Vagina (tissue), 2 donors: ENCODE measurements around the gene ZNF273. TPM values are rescaled to one million over a fixed set of nuclear protein-coding genes. Genes with fewer than 3 reads are reported as not detected.
"Not testable (repeated sequence)": the region's sequence is repeated elsewhere in the genome, so short reads cannot be mapped to it uniquely, and the experiment has no call there.

Experiments
- DNase-seq, 2 donors: peaks; one replicate each; pipeline ENCODE4 v3.0.0-alpha.2; 2017; ENCODE audit errors: extremely low spot score in 2 of 2
- H3K27ac ChIP-seq: fragments of 200-600 bp; sonication (generic); one replicate; pipeline ENCODE4 v1.5.1; 2019
- H3K27me3 ChIP-seq: fragments of 200-600 bp; sonication (generic); one replicate; pipeline ENCODE4 v1.5.1; 2019
- H3K36me3 ChIP-seq, 2 donors: fragments of 200-600 bp; sonication (generic); one replicate each; pipeline ENCODE4 v1.5.1; 2017 to 2019
- H3K4me1 ChIP-seq: fragments of 200-600 bp; sonication (generic); one replicate; pipeline ENCODE4 v1.5.1; 2019
- H3K4me3 ChIP-seq, 2 donors: fragments of 200-600 bp; sonication (generic); 1 replicate in 1 of 2; 2 replicates in 1 of 2; pipeline ENCODE4 v1.5.1; 2016 to 2019
- H3K9me3 ChIP-seq: fragments of 200-600 bp; sonication (generic); one replicate; pipeline ENCODE4 v1.5.1; 2019
- POLR2A ChIP-seq, 2 donors: fragments of 450-650 bp; IDR thresholded peaks; one replicate each; pipeline ENCODE4 v1.6.1; 2017; ENCODE audit warnings: antibody characterized with exemption in 2 of 2, mild to moderate bottlenecking in 2 of 2, moderate library complexity in 2 of 2
- POLR2AphosphoS5 ChIP-seq, 2 donors: sonication (generic); formaldehyde crosslinking; IDR thresholded peaks; one replicate each; pipeline ENCODE4 v1.9.0; 2017; ENCODE audit warnings: antibody characterized with exemption in 2 of 2, mild to moderate bottlenecking in 2 of 2, low read depth in 1 of 2; ENCODE audit not compliant: insufficient read depth in 1 of 2
- intact Hi-C: fragments of 100-400 bp; cut with DNase I; formaldehyde crosslinking; loops from one replicate; pipeline ENCODE4 v1.15.1; 2023
- total RNA-seq: library from RNA; depleted of rRNA; stranded (reverse); fragments of >200 nt; gene quantifications from one replicate; pipeline ENCODE4 v1.2.3, GENCODE V29; 2016
- TF ChIP-seq, protein P1 (sequence below), 3 experiments: fragments of 450-650 bp in 2 of 3; fragments of 200-600 bp in 1 of 3; sonication (generic) in 1 of 3; IDR thresholded peaks; one replicate each; pipeline ENCODE4 v1.5.1; 2017 to 2019; ENCODE audit warnings: antibody characterized with exemption in 3 of 3, mild to moderate bottlenecking in 2 of 3, moderate library complexity in 2 of 3

The ZNF273 gene
- total RNA-seq, 1 donor from 2014 or later, result 47.4 TPM

DNA sequence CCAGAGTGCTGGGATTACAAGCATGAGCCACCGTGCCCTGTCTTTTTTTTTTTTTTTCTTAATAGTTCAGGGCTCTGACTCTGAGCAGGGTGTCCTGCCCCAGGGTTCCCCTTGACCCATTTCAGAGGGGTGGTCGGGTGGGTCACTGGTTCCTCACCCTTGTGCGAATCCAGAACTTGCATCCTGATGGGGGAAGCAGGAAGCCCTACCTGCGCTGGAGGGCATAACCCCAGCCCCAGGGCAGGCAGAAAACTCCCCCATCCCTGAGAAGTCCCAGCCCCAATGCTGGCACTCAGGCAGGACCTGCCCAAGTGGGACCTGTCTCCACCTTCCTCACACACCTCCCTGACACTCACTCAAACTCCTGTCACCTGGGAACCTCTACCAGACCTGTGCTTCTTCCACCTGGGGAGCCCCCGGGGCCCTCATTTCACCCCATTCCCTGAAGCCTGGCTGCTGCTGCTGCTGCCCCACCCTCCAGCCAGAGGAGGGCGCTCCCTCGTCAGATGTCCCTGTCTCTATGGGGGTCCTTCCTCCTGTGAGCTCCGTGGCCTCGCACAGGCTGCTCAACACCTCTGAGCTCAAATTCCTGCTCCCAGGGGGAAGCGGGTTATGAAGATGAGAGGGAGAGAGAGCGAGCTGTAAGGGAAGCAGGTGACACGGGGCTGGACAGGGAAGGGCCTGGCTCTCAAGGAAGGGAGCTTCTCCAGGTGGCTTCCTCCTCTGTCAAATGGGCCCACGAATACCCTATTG, 15.1 kb upstream of the ZNF273 start:
- Histone ChIP-seq H3K9me3 (no peaks in the 10 kb centered on the region), H3K27me3 (no peaks in the 10 kb centered on the region), H3K27ac (no peak overlapping the region), H3K4me1 (peaks cover 67% of the 10 kb centered on the region), H3K36me3 (no peaks in the 10 kb centered on the region), H3K4me3 (peak overlapping the region; percentile 44 to 47)
- TF ChIP-seq, protein P1, sequence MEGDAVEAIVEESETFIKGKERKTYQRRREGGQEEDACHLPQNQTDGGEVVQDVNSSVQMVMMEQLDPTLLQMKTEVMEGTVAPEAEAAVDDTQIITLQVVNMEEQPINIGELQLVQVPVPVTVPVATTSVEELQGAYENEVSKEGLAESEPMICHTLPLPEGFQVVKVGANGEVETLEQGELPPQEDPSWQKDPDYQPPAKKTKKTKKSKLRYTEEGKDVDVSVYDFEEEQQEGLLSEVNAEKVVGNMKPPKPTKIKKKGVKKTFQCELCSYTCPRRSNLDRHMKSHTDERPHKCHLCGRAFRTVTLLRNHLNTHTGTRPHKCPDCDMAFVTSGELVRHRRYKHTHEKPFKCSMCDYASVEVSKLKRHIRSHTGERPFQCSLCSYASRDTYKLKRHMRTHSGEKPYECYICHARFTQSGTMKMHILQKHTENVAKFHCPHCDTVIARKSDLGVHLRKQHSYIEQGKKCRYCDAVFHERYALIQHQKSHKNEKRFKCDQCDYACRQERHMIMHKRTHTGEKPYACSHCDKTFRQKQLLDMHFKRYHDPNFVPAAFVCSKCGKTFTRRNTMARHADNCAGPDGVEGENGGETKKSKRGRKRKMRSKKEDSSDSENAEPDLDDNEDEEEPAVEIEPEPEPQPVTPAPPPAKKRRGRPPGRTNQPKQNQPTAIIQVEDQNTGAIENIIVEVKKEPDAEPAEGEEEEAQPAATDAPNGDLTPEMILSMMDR (IDR thresholded peaks at IDR 0.05), result peak in 1 of 3 experiments; percentile 11
- TF ChIP-seq POLR2AphosphoS5 (IDR thresholded peaks at IDR 0.05; ENCODE audit: insufficient read depth in 1 of 2, low read depth in 1 of 2), result no peak
- peak; percentile 77 to 92 for DNase-seq
- intact Hi-C loops, result no loop called here

DNA sequence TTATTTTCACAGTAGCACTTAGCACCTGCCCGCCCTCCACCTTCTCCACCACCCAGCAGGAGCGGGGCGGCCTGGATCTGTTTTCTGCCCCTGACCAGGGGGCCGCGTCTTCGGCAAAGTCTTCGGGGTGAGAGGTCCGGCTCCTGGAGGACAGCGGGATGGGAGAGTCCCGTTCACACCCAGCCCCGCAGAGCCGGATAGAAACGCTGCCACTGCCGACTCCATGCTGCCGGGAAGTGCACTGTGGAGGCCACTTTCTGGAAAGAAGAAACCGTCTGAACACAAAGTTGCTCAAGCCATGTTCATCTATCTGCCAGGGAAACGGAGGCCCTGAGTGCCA, 14.5 kb upstream of the ZNF273 start:
- Histone ChIP-seq H3K4me3 (peak overlapping the region; percentile 44 to 47), H3K36me3 (no peaks in the 10 kb centered on the region), H3K27ac (no peak overlapping the region), H3K27me3 (no peaks in the 10 kb centered on the region), H3K4me1 (peaks cover 61% of the 10 kb centered on the region), H3K9me3 (no peaks in the 10 kb centered on the region)
- TF ChIP-seq POLR2A (IDR thresholded peaks at IDR 0.05) (no peak), POLR2AphosphoS5 (IDR thresholded peaks at IDR 0.05; ENCODE audit: insufficient read depth in 1 of 2, low read depth in 1 of 2) (no peak)
- TF ChIP-seq, protein P1 (IDR thresholded peaks at IDR 0.05), result no peak
- intact Hi-C loops, result no loop called here
- DNase-seq, result peak; percentile 80 to 84

DNA sequence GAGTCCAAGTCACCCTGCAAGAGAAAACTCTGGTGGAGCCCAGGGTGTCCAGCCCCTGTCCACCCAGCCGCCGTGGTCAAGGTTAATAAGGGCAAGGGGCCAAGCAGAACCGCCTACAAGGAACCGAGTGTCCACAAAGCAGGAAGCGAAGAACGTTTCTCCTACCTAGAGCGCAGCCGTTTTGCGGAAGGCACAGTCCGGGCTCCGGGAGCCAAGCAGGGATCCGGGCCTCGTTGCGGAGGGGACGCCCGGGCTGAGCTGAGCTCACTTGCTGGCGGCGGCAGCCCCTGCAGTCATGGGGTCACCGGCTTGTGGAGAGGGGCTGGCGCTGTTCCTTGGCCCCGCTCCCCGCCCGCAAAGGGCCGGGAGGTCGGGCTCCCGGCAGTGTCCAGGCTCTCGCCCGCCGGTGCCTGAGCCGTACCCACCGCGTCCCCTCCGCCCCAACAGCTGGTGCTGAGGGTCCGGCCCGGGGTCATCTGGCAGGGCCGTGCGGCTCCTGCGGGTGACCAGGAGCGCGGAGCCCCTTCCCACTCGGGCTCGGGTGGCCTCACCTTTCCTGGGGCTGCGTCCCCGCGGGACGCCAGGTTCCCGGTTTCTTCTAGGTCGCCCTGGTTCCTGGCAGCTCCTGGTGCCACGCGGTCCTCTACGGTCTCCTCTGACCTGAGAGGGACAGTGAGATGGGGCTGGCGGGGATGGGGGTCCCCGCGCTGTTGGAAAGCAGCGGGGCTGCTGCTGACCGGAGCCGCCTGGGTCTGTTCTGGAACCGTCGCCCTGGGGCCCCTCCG, 14.0 kb upstream of the ZNF273 start:
- TF ChIP-seq POLR2A (IDR thresholded peaks at IDR 0.05), result no peak
- peak in 1 of 2 donors; percentile 19 for TF ChIP-seq POLR2AphosphoS5 (IDR thresholded peaks at IDR 0.05; ENCODE audit: insufficient read depth in 1 of 2, low read depth in 1 of 2)
- TF ChIP-seq, protein P1 (IDR thresholded peaks at IDR 0.05), result no peak
- H3K36me3 ChIP-seq, result no peaks in the 10 kb centered on the region
- H3K9me3 ChIP-seq, result no peaks in the 10 kb centered on the region
- H3K27me3 ChIP-seq, result no peaks in the 10 kb centered on the region
- peak overlapping the region; percentile 44 to 47 for H3K4me3 ChIP-seq
- intact Hi-C loops, result no loop called here
- DNase-seq, result peak in 1 of 2 donors; percentile 88
- H3K4me1 ChIP-seq, result peaks cover 57% of the 10 kb centered on the region
- H3K27ac ChIP-seq, result no peak overlapping the region

DNA sequence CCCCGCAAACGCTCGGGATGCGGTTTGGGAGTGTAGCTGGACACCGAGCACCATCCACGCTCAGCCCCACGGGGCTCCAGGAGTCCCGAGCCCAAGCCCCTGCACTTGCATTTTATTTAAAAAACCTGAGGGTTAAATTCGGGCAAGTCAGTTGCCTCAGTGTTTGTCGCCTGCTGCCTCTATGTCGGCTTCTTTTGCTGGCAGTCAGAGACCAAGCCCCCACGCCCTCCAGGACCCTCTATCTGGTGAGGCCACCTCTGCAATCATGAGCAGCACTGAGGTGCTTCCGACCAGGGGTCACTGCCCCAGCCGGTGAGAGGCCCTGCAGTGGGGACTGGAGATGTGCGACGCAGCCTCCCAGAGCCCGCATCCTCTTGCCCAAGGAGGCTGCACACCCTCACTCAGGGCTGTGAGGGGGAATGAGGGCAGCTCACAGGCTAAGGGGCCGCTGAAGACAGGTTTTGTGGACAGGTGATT, 13.3 kb upstream of the ZNF273 start:
- Histone ChIP-seq H3K27ac (no peak overlapping the region), H3K4me3 (peak overlapping the region; percentile 44 to 47), H3K9me3 (no peaks in the 10 kb centered on the region), H3K4me1 (peaks cover 57% of the 10 kb centered on the region), H3K36me3 (no peaks in the 10 kb centered on the region), H3K27me3 (no peaks in the 10 kb centered on the region)
- DNase-seq, result peak; percentile 71 to 85
- intact Hi-C loops, result no loop called here
- TF ChIP-seq, protein P1 (IDR thresholded peaks at IDR 0.05), result no peak
- TF ChIP-seq POLR2A (IDR thresholded peaks at IDR 0.05) (no peak), POLR2AphosphoS5 (IDR thresholded peaks at IDR 0.05; ENCODE audit: insufficient read depth in 1 of 2, low read depth in 1 of 2) (no peak)

DNA sequence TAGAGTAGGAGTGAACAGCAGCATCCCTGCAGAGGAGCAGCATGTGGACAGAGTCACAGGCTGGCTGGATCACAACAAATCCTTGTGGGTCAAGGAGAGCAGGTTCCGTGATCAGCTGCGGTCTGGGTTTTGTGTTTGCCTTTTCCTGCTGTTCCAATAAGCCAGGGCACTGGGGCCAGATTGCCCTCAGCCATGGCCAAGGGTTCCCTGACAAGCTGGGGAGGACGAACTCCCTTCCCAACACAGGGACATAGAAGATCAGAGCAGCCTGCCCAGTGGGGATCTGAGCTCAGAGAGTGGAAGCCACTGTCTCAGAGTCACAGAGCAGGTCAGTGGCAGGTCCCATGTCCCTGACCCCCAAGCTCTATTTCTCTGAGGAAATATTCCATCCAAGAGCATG, 12.8 kb upstream of the ZNF273 start:
- H3K36me3 ChIP-seq, H3K27ac ChIP-seq, H3K4me3 ChIP-seq, H3K27me3 ChIP-seq, DNase-seq, H3K9me3 ChIP-seq, intact Hi-C loops: not testable (repeated sequence)
- peaks cover 57% of the 10 kb centered on the region for H3K4me1 ChIP-seq
